Retinal pigment epithelial cell (primary cell): Measurements from ENCODE around the gene HOXD12.

Source experiments
- DNase-seq: peaks from one replicate; pipeline ENCODE4 v3.0.0-alpha.2; 2010; ENCODE audit warnings: low read depth
- H3K4me3 ChIP-seq: 2 replicates; pipeline ENCODE4 v1.5.1; 2011; ENCODE audit warnings: mild to moderate bottlenecking, low read length, control low read depth, moderate library complexity
- TF ChIP-seq, protein P1 (sequence below): conservative IDR thresholded peaks from 2 replicates; pipeline ENCODE4 v1.5.1; 2011; ENCODE audit warnings: low read depth, low read length, control low read depth, inconsistent platforms

The HOXD12 gene

DNA sequence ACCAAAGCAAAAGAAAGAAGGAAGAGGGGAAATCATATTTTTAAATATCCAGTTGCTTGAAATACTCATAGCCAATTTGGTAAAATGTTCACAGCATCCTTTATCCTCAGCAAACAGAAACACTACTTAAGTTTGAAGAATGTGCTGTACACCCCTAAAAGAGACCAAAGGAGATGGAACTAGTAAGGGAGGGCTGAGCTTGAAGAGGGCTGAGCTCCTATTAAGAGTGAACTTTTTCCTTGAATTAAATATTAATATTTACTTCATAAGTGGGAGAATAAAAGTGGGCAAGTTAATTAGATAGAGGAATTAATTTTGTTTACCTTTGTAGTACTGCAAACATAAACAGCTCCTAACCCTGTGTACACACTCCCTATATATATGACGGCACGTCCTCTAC, 22.8 kb upstream of the HOXD12 start:
- DNase-seq: no peak
- TF ChIP-seq, protein P1, sequence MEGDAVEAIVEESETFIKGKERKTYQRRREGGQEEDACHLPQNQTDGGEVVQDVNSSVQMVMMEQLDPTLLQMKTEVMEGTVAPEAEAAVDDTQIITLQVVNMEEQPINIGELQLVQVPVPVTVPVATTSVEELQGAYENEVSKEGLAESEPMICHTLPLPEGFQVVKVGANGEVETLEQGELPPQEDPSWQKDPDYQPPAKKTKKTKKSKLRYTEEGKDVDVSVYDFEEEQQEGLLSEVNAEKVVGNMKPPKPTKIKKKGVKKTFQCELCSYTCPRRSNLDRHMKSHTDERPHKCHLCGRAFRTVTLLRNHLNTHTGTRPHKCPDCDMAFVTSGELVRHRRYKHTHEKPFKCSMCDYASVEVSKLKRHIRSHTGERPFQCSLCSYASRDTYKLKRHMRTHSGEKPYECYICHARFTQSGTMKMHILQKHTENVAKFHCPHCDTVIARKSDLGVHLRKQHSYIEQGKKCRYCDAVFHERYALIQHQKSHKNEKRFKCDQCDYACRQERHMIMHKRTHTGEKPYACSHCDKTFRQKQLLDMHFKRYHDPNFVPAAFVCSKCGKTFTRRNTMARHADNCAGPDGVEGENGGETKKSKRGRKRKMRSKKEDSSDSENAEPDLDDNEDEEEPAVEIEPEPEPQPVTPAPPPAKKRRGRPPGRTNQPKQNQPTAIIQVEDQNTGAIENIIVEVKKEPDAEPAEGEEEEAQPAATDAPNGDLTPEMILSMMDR: no peak
- no peak overlapping the region for H3K4me3 ChIP-seq

DNA sequence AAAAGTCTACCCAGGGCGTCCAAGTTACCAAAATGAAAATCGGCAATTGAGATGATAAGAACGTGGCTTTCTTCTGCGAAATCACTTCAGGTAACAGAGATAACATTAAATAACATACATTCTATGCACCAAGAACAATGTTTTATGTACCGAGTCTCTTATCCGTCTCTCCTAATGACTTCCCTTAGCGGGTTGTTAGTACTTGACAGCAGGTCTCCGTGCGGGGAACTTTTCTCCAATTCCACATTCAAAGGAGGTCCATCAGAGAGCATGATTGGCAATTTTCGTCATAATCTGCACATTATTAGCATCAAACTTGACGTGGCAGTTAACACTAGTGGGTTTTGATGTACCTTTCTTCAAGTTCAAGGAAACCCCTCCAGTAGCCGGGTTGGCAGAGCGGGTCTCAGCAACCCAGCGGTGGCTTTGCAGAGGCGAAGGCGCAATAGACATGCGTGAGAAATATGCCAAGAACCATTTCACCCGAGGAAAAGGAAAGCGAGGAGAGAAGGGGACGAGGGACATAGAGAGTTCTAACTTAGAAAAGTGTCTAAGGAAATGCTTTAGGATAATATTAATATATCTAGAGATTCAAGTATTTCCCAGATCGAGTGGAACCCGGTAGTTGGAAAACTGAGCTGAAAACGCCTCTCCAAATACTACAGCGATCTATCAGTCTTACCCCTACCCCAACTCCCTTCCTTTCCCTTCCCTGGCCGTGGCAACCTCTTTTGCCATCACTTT, 20.9 kb upstream of the HOXD12 start:
- no peak for DNase-seq
- H3K4me3 ChIP-seq: no peak overlapping the region
- TF ChIP-seq, protein P1: no peak

DNA sequence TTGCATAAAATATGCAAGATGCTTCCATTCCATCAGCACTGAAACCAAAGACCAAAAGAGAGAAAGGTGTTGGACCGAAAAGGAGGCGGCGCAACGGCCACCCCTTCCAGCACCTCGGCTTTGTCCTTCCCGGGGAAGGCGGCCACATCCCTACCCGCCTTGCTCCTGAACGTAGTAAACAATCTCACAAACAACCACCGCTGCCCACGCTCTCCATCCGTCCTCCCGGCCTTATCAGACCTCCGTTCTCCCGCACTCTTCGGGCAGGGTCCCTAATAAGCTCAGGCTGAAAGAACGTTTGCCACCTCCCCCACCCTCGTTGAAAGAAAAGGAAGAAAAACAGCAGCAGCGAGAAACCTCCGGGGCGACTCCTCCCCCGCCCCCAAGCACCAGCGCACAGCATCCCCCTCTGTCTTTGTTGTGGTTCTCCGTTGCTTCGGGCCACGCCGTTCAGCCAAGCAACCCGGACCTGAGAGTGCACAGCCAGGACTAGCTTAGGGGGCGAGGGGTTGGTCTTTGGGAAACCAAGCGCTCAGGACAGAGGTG, 20.2 kb upstream of the HOXD12 start:
- no peak for DNase-seq
- TF ChIP-seq, protein P1: no peak
- no peak overlapping the region for H3K4me3 ChIP-seq

DNA sequence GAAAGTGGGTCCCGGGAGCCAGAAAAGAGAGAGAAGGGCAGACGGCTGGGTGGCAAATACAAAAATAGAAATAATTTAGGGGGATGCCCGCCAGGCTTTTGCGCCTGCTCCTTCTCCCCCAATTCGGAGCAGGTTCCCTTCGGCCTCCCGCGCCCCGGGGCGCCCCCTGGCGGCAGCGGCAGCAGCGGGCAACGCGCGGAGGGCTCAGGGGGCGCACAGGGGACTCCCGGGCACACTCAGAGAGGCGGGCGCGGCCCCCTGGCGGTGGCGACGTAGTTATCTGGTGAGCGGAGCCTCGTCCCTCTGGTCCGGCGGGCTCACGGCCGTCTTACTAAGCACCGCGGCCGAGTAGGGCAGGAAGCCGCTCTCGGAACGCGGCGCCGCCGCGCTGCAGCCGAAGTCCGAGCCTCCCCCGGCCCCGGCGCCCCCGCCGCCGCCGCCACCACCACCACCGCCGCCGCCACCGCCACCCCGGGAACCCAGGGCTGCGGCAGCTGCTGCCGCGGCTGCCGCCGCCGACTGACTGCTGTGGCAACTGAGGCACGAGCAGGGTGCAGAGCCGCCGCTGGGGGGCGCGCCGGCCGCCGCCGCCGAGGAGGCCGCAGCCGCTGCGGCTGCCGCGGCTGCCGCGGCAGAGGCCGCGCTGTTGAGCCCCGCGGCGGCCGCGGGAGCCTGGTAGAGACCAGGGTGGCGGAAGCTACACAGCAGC, 19.6 kb upstream of the HOXD12 start:
- no peak for DNase-seq
- no peak overlapping the region for H3K4me3 ChIP-seq

DNA sequence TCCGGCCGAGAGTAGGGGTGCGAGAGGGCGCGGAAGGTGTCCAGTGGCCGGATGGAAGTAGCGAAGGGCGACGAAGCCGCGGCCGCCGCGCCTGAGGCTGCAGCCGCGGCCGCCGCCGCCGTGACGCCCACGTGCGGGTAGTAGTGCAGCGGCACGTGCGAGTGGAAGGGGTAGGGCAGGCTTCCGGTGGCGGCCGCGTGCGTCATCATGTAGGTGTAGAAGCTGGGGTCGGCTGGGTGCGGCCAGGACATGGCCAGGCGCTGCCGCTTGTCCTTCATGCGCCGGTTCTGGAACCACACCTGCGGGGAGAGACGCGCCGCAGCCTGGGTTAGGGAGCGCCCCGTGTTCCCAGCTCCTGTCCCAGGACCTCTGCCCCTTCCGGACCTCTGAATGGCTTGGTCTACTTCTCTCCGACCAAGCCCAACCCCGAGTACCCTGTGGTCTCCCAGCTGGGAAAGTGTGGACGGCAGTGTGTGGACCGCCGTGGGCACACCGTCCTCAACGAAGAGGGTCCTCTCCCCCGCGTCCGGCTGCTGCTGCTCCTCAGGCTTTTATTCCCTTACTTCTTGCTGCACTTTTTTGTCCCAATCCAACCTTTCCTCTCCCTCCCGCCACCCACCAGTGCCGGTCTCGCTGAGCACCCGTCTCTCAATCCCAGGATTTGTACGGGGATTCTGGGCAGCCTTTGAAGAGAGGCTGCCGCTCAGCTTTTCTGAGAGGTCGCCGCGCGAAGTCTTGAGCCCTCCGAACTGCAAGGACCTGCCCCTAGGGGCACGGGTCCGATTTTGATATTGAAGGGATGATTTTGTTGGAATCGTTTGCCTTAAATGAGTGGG, 18.8 kb upstream of the HOXD12 start:
- no peak overlapping the region for H3K4me3 ChIP-seq
- TF ChIP-seq, protein P1: no peak
- DNase-seq: no peak

More for the DNA sequence above, 19.6 kb upstream of the HOXD12 start:
- TF ChIP-seq, protein P1: peak; percentile 74

DNA sequence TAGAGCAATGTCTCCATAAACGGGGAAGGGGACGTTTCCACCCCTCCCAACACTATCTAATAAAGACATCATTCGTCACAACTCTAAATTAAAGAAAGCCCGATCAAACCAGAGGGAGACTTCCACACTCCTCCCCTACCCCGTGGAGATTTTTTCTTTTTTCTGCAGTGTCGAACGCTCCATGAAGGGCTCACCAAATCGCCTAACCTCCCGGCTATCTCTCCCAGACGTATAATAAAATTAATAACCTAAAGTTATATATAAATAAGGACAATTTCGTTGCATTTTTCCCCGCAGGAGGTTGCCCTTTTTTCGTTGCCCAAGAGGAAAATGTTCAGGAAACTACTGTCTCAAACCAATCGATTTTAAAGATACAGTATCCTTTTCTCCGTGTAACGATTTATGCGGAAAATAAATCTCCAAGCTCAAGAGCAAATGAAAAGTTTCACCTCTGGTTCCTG, 18.2 kb upstream of the HOXD12 start:
- DNase-seq: no peak
- H3K4me3 ChIP-seq: no peak overlapping the region
- TF ChIP-seq, protein P1: no peak
